Fibroblast of villous mesenchyme (primary cell): Measurements from ENCODE around the gene TMEM74B. TPM values are rescaled to one million over a fixed set of nuclear protein-coding genes. Genes with fewer than 3 reads are reported as not detected.
"Not testable (repeated sequence)": the region's sequence is repeated elsewhere in the genome, so short reads cannot be mapped to it uniquely, and the experiment has no call there.

ENCODE experiments used
- DNase-seq: peaks from one replicate; pipeline ENCODE4 v3.0.0-alpha.2; 2010; ENCODE audit warnings: low read depth
- H3K4me3 ChIP-seq: 2 replicates; pipeline ENCODE4 v1.5.1; 2011; ENCODE audit warnings: low read depth, mild to moderate bottlenecking, low read length
- CTCF ChIP-seq: IDR thresholded peaks from 2 replicates; pipeline ENCODE4 v1.5.1; 2012; ENCODE audit warnings: low read depth, mild to moderate bottlenecking, low read length; ENCODE audit not compliant: insufficient read depth
- total RNA-seq: library from RNA; depleted of rRNA; stranded (reverse); fragments of >200 nt; gene quantifications from 2 replicates; pipeline ENCODE4 v1.2.3, GENCODE V29; 2012

The TMEM74B gene
- total RNA-seq, 1 donor = not detected

- no peak for DNase-seq
- H3K4me3 ChIP-seq = no peak overlapping the region
- TF ChIP-seq CTCF = no peak
Observed at GRCh38 chr20:1224205-1224890, 39.6 kb upstream of the TMEM74B start.

GRCh38 chr20:1222750-1223149 is 38.0 kb upstream of the TMEM74B start:
- not testable (repeated sequence) for DNase-seq, H3K4me3 ChIP-seq

- DNase-seq, H3K4me3 ChIP-seq: not testable (repeated sequence)
Observed at GRCh38 chr20:1216527-1217427, 32.0 kb upstream of the TMEM74B start.

GRCh38 chr20:1215386-1216170 is 30.8 kb upstream of the TMEM74B start:
- peak; percentile 18 for DNase-seq
- no peak for TF ChIP-seq CTCF

GRCh38 chr20:1214838-1215261 is 30.1 kb upstream of the TMEM74B start:
- H3K4me3 ChIP-seq = no peak overlapping the region
- no peak for TF ChIP-seq CTCF
- DNase-seq = peak; percentile 48

More at GRCh38 chr20:1215386-1216170, 30.8 kb upstream of the TMEM74B start:
- H3K4me3 ChIP-seq = no peak overlapping the region

GRCh38 chr20:1212607-1213396 is 28.0 kb upstream of the TMEM74B start:
- peak; percentile 77 for DNase-seq
- TF ChIP-seq CTCF = peak; percentile 76
- no peak overlapping the region for H3K4me3 ChIP-seq

- no peak for DNase-seq
- H3K4me3 ChIP-seq = no peak overlapping the region
- TF ChIP-seq CTCF = no peak
Observed at GRCh38 chr20:1212023-1212422, 27.2 kb upstream of the TMEM74B start.
